HL-60 (cell line): ENCODE data around the gene BCAS3.

Source experiments
- DNase-seq, 2 experiments: peaks; one replicate each; pipeline ENCODE4 v3.0.0-alpha.2; 2010 to 2020; ENCODE audit warnings: low read depth in 1 of 2, low spot score in 1 of 2
- H3K27ac ChIP-seq: fragments of 250-450 bp; sonication (Bioruptor Pico); replicated peaks from 2 replicates; pipeline ENCODE4 v1.5.1; 2020; ENCODE audit warnings: mild to moderate bottlenecking, moderate library complexity
- H3K27me3 ChIP-seq: fragments of 250-450 bp; sonication (Bioruptor Pico); 2 replicates; pipeline ENCODE4 v1.5.1; 2021; ENCODE audit warnings: mild to moderate bottlenecking, moderate library complexity; ENCODE audit not compliant: insufficient read depth, poor library complexity, severe bottlenecking
- H3K4me3 ChIP-seq: replicated peaks from 2 replicates; pipeline ENCODE4 v1.5.1; 2011; ENCODE audit warnings: mild to moderate bottlenecking, control low read depth, low read length; ENCODE audit not compliant: insufficient read depth
- CTCF ChIP-seq: IDR thresholded peaks from one replicate; pipeline ENCODE4 v1.5.1; 2011; ENCODE audit warnings: low read length, control low read depth, inconsistent platforms; ENCODE audit not compliant: insufficient read depth
- GABPA ChIP-seq: IDR thresholded peaks from 2 replicates; pipeline ENCODE4 v1.6.1; 2012; ENCODE audit warnings: low read depth
- POLR2AphosphoS5 ChIP-seq: IDR thresholded peaks from 2 replicates; pipeline ENCODE4 v1.6.1; 2012; ENCODE audit warnings: low read depth
- REST ChIP-seq: IDR thresholded peaks from 2 replicates; pipeline ENCODE4 v1.6.1; 2012; ENCODE audit warnings: low read depth; ENCODE audit not compliant: insufficient replicate concordance
- SPI1 ChIP-seq: IDR thresholded peaks from 2 replicates; pipeline ENCODE4 v1.6.1; 2012; ENCODE audit warnings: low read depth, mild to moderate bottlenecking, borderline replicate concordance

BCAS3 gene

GRCh38 chr17:61321344-61321743 lies 643.7 kb downstream of the BCAS3 start:
- Histone ChIP-seq H3K4me3 (no peak overlapping the region), H3K27me3 (no peaks in the 10 kb centered on the region), H3K27ac (no peak overlapping the region)
- no peak for DNase-seq
- TF ChIP-seq CTCF, result no peak
- no peak for TF ChIP-seq GABPA
- no peak for TF ChIP-seq REST
- TF ChIP-seq SPI1, result no peak
- no peak for TF ChIP-seq POLR2AphosphoS5

GRCh38 chr17:61322325-61323002 lies 644.8 kb downstream of the BCAS3 start:
- no peaks in the 10 kb centered on the region for H3K27me3 ChIP-seq
- no peak for TF ChIP-seq GABPA
- TF ChIP-seq CTCF, result no peak
- no peak for TF ChIP-seq SPI1
- TF ChIP-seq REST, result no peak
- TF ChIP-seq POLR2AphosphoS5, result no peak
- no peak overlapping the region for H3K27ac ChIP-seq
- H3K4me3 ChIP-seq, result no peak overlapping the region
- no peak for DNase-seq

GRCh38 chr17:61323003-61323908 lies 645.6 kb downstream of the BCAS3 start:
- Histone ChIP-seq H3K27me3 (no peaks in the 10 kb centered on the region), H3K4me3 (no peak overlapping the region), H3K27ac (no peak overlapping the region)
- no peak for TF ChIP-seq CTCF
- TF ChIP-seq SPI1, result no peak
- TF ChIP-seq GABPA, result no peak
- TF ChIP-seq POLR2AphosphoS5, result no peak
- no peak for TF ChIP-seq REST
- no peak for DNase-seq
